NCI-H82 (cell line): ENCODE measurements around the gene TMEM130.

Experiments used
- DNase-seq: peaks from one replicate; lab custom pipeline; 2025; lab: John Stamatoyannopoulos, UW

The TMEM130 gene

GRCh38 chr7:98877692-98878364 is 8.0 kb upstream of the TMEM130 start:
- no peak for DNase-seq

- DNase-seq, result no peak
These were observed 7.3 kb upstream of the TMEM130 start for GRCh38 chr7:98877146-98877545.

- no peak for DNase-seq
These were observed 5.7 kb upstream of the TMEM130 start for GRCh38 chr7:98875501-98875900.

- no peak for DNase-seq
These were observed 5.1 kb upstream of the TMEM130 start for GRCh38 chr7:98874942-98875341.

- DNase-seq, result peak; percentile 14
These were observed 3.8 kb upstream of the TMEM130 start for GRCh38 chr7:98873610-98874009.

- DNase-seq, result peak; percentile 71
These were observed 2.6 kb upstream of the TMEM130 start for GRCh38 chr7:98872328-98872924.

- DNase-seq, result peak; percentile 46
These were observed 1.1 kb upstream of the TMEM130 start for GRCh38 chr7:98870807-98871491.

GRCh38 chr7:98870121-98870651 is 372 bp upstream of the TMEM130 start:
- DNase-seq, result peak; percentile 80

GRCh38 chr7:98869027-98869596 is 702 bp downstream of the TMEM130 start:
- peak; percentile 34 for DNase-seq

- DNase-seq, result no peak
These were observed 1.4 kb downstream of the TMEM130 start for GRCh38 chr7:98868450-98868849.

- DNase-seq, result no peak
These were observed 3.0 kb downstream of the TMEM130 start for GRCh38 chr7:98866765-98867164.

GRCh38 chr7:98866351-98866750 is 3.5 kb downstream of the TMEM130 start:
- DNase-seq, result no peak

- no peak for DNase-seq
These were observed 4.9 kb downstream of the TMEM130 start for GRCh38 chr7:98864731-98865453.

GRCh38 chr7:98863601-98864000 is 6.2 kb downstream of the TMEM130 start:
- no peak for DNase-seq

GRCh38 chr7:98862716-98863420 is 6.9 kb downstream of the TMEM130 start:
- DNase-seq, result peak; percentile 40

GRCh38 chr7:98862203-98862602 is 7.6 kb downstream of the TMEM130 start:
- DNase-seq, result no peak

- no peak for DNase-seq
These were observed 9.7 kb downstream of the TMEM130 start for GRCh38 chr7:98860071-98860470.

- DNase-seq, result no peak
These were observed 14.0 kb downstream of the TMEM130 start for GRCh38 chr7:98855610-98856422.

GRCh38 chr7:98852826-98853225 is 17.0 kb downstream of the TMEM130 start:
- no peak for DNase-seq

- DNase-seq, result no peak
These were observed 20.9 kb downstream of the TMEM130 start for GRCh38 chr7:98848918-98849317.
